ENCODE measurements around the gene LRP1B. TPM values are rescaled to one million over a fixed set of nuclear protein-coding genes. Genes with fewer than 3 reads are reported as not detected.
A peak's percentile ranks its signal among the peaks of the same experiment; 100 is the strongest.
"Not testable (repeated sequence)": the region's sequence is repeated elsewhere in the genome, so short reads cannot be mapped to it uniquely, and the experiment has no call there.

LRP1B gene
- total RNA-seq, 4 donors from 2014 or later: 0.85 to 3.3 (median 1.1) TPM; not detected in 1

- H3K27me3 ChIP-seq: no peaks in the 10 kb centered on the region
- no peaks in the 10 kb centered on the region for H3K36me3 ChIP-seq
- H3K9me3 ChIP-seq: no peaks in the 10 kb centered on the region
- H3K4me3 ChIP-seq: no peak overlapping the region
- no peaks in the 10 kb centered on the region for H3K4me1 ChIP-seq
- no peak for TF ChIP-seq POLR2A (IDR thresholded peaks at IDR 0.05)
- TF ChIP-seq CTCF (IDR thresholded peaks at IDR 0.05): no peak
- no peak for DNase-seq
- H3K27ac ChIP-seq: no peak overlapping the region
These were observed 1782.0 kb downstream of the LRP1B start for GRCh38 chr2:140348826-140349225.

- DNase-seq: no peak
- no peak for TF ChIP-seq CTCF (IDR thresholded peaks at IDR 0.05)
- no peak for TF ChIP-seq POLR2A (IDR thresholded peaks at IDR 0.05)
These were observed 1786.0 kb downstream of the LRP1B start for GRCh38 chr2:140344838-140345237.

GRCh38 chr2:140344266-140344665, 1786.5 kb downstream of the LRP1B start:
- not testable (repeated sequence) for H3K4me1 ChIP-seq, H3K9me3 ChIP-seq, H3K4me3 ChIP-seq, H3K27me3 ChIP-seq, DNase-seq, H3K27ac ChIP-seq, H3K36me3 ChIP-seq

More at GRCh38 chr2:140344838-140345237, 1786.0 kb downstream of the LRP1B start:
- no peaks in the 10 kb centered on the region for H3K4me1 ChIP-seq
- no peak overlapping the region for H3K4me3 ChIP-seq
- no peak overlapping the region for H3K27ac ChIP-seq
- no peaks in the 10 kb centered on the region for H3K9me3 ChIP-seq
- H3K36me3 ChIP-seq: no peaks in the 10 kb centered on the region
- H3K27me3 ChIP-seq: no peaks in the 10 kb centered on the region

GRCh38 chr2:140338795-140339194, 1792.0 kb downstream of the LRP1B start:
- Histone ChIP-seq H3K9me3 (no peaks in the 10 kb centered on the region), H3K36me3 (no peaks in the 10 kb centered on the region), H3K4me3 (no peak overlapping the region), H3K27me3 (no peaks in the 10 kb centered on the region), H3K27ac (no peak overlapping the region), H3K4me1 (peaks cover 0 to 5% (median 0%) of the 10 kb centered on the region in 4 donors)
- DNase-seq: no peak
- TF ChIP-seq POLR2A (IDR thresholded peaks at IDR 0.05) (no peak), CTCF (IDR thresholded peaks at IDR 0.05) (no peak)

- no peak overlapping the region for H3K4me3 ChIP-seq
- no peaks in the 10 kb centered on the region for H3K9me3 ChIP-seq
- TF ChIP-seq CTCF (IDR thresholded peaks at IDR 0.05): no peak
- no peak for TF ChIP-seq POLR2A (IDR thresholded peaks at IDR 0.05)
- H3K27ac ChIP-seq: peak overlapping the region in 1 of 4 donors; percentile 13
- H3K36me3 ChIP-seq: no peaks in the 10 kb centered on the region
- peaks cover 0 to 5% (median 0%) of the 10 kb centered on the region in 4 donors for H3K4me1 ChIP-seq
- DNase-seq: no peak
- no peaks in the 10 kb centered on the region for H3K27me3 ChIP-seq
These were observed 1793.8 kb downstream of the LRP1B start for GRCh38 chr2:140337061-140337460.

- H3K27me3 ChIP-seq: no peaks in the 10 kb centered on the region
- no peak overlapping the region for H3K27ac ChIP-seq
- no peaks in the 10 kb centered on the region for H3K9me3 ChIP-seq
- H3K4me1 ChIP-seq: no peaks in the 10 kb centered on the region
- no peak for DNase-seq
- no peaks in the 10 kb centered on the region for H3K36me3 ChIP-seq
- no peak for TF ChIP-seq POLR2A (IDR thresholded peaks at IDR 0.05)
- TF ChIP-seq CTCF (IDR thresholded peaks at IDR 0.05): no peak
- H3K4me3 ChIP-seq: no peak overlapping the region
These were observed 1814.5 kb downstream of the LRP1B start for GRCh38 chr2:140316345-140316744.

All from Peyer's patch (tissue), 4 donors.